ENCODE results near the gene PCBP3.

GRCh38 chr21:45753445-45753844 is 109.9 kb downstream of the PCBP3 start:
- TF ChIP-seq CTCF (IDR thresholded peaks at IDR 0.05): no peak
- TF ChIP-seq POLR2A (IDR thresholded peaks at IDR 0.05): no peak

Measured in lower leg skin (tissue), 3 donors.